Measurements from ENCODE around the gene NCKAP5.

The NCKAP5 gene

DNA sequence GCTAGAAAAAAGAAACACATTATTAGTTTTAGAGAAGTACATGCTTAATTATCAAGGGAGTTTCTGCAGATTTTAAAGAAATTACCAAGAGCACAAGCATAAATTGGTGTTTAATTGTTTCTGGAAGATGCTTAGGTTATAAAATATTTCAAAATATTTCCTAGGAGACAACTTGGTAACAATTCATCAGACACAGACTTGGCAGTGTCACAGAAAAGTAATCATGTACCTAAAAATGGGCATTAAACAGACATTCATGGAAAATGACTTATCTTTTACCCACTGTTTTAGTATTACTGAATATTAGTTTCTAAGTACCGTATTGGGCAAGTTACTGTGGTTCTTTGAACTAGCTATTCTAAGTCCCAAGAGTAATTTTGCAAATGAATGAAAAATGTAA lies 469.5 kb downstream of the NCKAP5 start:
- CTCF ChIA-PET, result no interaction called here
- DNase-seq (ENCODE audit: extremely low spot score), result no peak
- POLR2A ChIA-PET, result no interaction called here
- TF ChIP-seq FOXK2 (IDR thresholded peaks at IDR 0.05), result no peak
- TF ChIP-seq FOXA1 (IDR thresholded peaks at IDR 0.05), result no peak
- no peak for TF ChIP-seq L3MBTL2 (conservative IDR thresholded peaks at IDR 0.05)
- TF ChIP-seq SP1 (IDR thresholded peaks at IDR 0.05), result no peak
- TF ChIP-seq ZNF384 (IDR thresholded peaks at IDR 0.05), result no peak
- TF ChIP-seq, protein P1, sequence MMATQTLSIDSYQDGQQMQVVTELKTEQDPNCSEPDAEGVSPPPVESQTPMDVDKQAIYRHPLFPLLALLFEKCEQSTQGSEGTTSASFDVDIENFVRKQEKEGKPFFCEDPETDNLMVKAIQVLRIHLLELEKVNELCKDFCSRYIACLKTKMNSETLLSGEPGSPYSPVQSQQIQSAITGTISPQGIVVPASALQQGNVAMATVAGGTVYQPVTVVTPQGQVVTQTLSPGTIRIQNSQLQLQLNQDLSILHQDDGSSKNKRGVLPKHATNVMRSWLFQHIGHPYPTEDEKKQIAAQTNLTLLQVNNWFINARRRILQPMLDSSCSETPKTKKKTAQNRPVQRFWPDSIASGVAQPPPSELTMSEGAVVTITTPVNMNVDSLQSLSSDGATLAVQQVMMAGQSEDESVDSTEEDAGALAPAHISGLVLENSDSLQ (IDR thresholded peaks at IDR 0.05), result no peak
- TF ChIP-seq ELF4 (IDR thresholded peaks at IDR 0.05), result no peak
- TF ChIP-seq CTBP1 (IDR thresholded peaks at IDR 0.05; ENCODE audit: borderline replicate concordance), result no peak
- TF ChIP-seq FOXM1 (IDR thresholded peaks at IDR 0.05; ENCODE audit: borderline replicate concordance), result no peak
- no peak for TF ChIP-seq HDGF (IDR thresholded peaks at IDR 0.05; ENCODE audit: borderline replicate concordance)

DNA sequence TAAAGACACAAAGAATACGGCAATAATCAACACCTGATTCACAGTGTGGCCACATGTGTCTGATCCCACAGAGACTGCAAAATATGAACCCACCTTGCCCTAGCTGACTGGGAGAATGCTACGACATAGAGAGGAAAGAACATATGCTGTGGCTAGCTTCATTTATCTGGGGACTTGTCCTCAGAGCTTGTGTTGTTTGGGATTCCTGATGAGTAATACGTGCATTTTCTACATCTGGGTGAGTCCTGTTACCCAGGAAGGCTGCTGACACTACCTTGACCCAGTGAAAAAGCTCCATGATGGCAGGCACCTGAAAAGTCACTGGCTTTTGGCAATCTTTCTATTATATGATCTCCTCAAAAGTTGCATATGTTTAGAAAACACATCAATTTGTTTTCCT lies 470.6 kb downstream of the NCKAP5 start:
- CTCF ChIA-PET, result no interaction called here
- no peak for TF ChIP-seq CTBP1 (IDR thresholded peaks at IDR 0.05; ENCODE audit: borderline replicate concordance)
- no peak for TF ChIP-seq SUZ12 (IDR thresholded peaks at IDR 0.05)
- POLR2A ChIA-PET, result no interaction called here
- no peak for DNase-seq (ENCODE audit: extremely low spot score)

DNA sequence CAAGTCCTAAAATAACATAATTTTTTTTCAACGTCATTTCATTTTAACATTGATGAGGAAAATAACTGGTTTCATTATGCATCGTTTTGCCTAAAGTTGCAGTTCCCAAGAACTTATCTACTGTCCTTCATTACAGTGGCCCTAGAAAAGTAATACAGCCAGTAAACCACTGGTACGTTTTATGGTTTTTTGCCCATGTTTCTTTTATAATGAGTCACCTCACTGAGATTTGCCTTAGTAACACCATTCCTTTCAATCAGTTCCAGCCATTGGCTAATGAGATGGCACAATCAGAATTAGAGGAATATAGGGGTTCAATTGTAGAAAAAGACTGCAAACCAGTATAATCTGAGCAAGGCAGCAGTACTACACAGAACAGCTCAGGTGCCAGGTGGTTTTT lies 475.7 kb downstream of the NCKAP5 start:
- ChIA-PET CTCF (no interaction called here), POLR2A (no interaction called here)
- TF ChIP-seq L3MBTL2 (conservative IDR thresholded peaks at IDR 0.05), result no peak
- TF ChIP-seq NFRKB (IDR thresholded peaks at IDR 0.05), result no peak
- no peak for TF ChIP-seq ZNF384 (IDR thresholded peaks at IDR 0.05)
- no peak for TF ChIP-seq CTBP1 (IDR thresholded peaks at IDR 0.05; ENCODE audit: borderline replicate concordance)
- TF ChIP-seq FOXM1 (IDR thresholded peaks at IDR 0.05; ENCODE audit: borderline replicate concordance), result no peak
- no peak for TF ChIP-seq ARNT (IDR thresholded peaks at IDR 0.05)
- no peak for TF ChIP-seq SP1 (IDR thresholded peaks at IDR 0.05)
- no peak for TF ChIP-seq ELF4 (IDR thresholded peaks at IDR 0.05)
- TF ChIP-seq, protein P1 (IDR thresholded peaks at IDR 0.05), result no peak
- TF ChIP-seq FOXA1 (IDR thresholded peaks at IDR 0.05), result no peak
- no peak for TF ChIP-seq HDGF (IDR thresholded peaks at IDR 0.05; ENCODE audit: borderline replicate concordance)
- TF ChIP-seq BHLHE40 (IDR thresholded peaks at IDR 0.05; ENCODE audit: borderline replicate concordance), result no peak
- TF ChIP-seq SUZ12 (IDR thresholded peaks at IDR 0.05), result no peak
- no peak for TF ChIP-seq FOXK2 (IDR thresholded peaks at IDR 0.05)
- TF ChIP-seq LEF1 (IDR thresholded peaks at IDR 0.05; ENCODE audit: borderline replicate concordance), result no peak
- TF ChIP-seq TARDBP (IDR thresholded peaks at IDR 0.05), result no peak
- DNase-seq (ENCODE audit: extremely low spot score), result no peak

DNA sequence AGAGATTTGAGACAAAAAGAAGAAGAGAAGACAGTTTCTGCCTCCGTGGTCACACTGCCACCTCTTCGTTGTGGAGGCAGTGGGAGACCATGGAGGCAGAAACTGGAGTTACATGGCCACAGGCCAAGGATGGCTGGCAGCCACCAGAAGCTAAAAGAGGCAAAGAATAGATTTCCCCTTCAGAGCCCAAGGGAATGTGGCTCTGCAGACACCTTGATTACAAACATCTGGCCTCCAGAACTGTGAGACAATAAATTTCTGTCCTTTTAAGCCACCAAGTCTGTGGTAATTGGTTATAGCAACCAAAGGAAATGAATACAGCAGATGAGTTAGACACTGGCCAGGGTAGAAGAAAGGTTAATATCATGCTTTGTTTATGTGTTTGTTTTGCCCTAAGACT lies 477.9 kb downstream of the NCKAP5 start:
- DNase-seq (ENCODE audit: extremely low spot score), result no peak
- no peak for TF ChIP-seq FOXA1 (IDR thresholded peaks at IDR 0.05)
- TF ChIP-seq FOXM1 (IDR thresholded peaks at IDR 0.05; ENCODE audit: borderline replicate concordance), result no peak
- no peak for TF ChIP-seq TARDBP (IDR thresholded peaks at IDR 0.05)
- no peak for TF ChIP-seq HDGF (IDR thresholded peaks at IDR 0.05; ENCODE audit: borderline replicate concordance)
- TF ChIP-seq SP1 (IDR thresholded peaks at IDR 0.05), result no peak
- TF ChIP-seq SUZ12 (IDR thresholded peaks at IDR 0.05), result no peak
- TF ChIP-seq NFRKB (IDR thresholded peaks at IDR 0.05), result no peak
- TF ChIP-seq, protein P1 (IDR thresholded peaks at IDR 0.05), result no peak
- TF ChIP-seq L3MBTL2 (conservative IDR thresholded peaks at IDR 0.05), result no peak
- TF ChIP-seq BHLHE40 (IDR thresholded peaks at IDR 0.05; ENCODE audit: borderline replicate concordance), result no peak
- TF ChIP-seq ZNF384 (IDR thresholded peaks at IDR 0.05), result no peak
- TF ChIP-seq FOXK2 (IDR thresholded peaks at IDR 0.05), result no peak
- no peak for TF ChIP-seq ELF4 (IDR thresholded peaks at IDR 0.05)
- TF ChIP-seq CTBP1 (IDR thresholded peaks at IDR 0.05; ENCODE audit: borderline replicate concordance), result no peak
- TF ChIP-seq ARNT (IDR thresholded peaks at IDR 0.05), result no peak
- no peak for TF ChIP-seq LEF1 (IDR thresholded peaks at IDR 0.05; ENCODE audit: borderline replicate concordance)
- POLR2A ChIA-PET, result interaction anchor here (0.8 kb wide), 1 partner anchor 204 kb away, joined by 3 read pairs; no protein-coding TSS in a partner anchor
- CTCF ChIA-PET, result no interaction called here

DNA sequence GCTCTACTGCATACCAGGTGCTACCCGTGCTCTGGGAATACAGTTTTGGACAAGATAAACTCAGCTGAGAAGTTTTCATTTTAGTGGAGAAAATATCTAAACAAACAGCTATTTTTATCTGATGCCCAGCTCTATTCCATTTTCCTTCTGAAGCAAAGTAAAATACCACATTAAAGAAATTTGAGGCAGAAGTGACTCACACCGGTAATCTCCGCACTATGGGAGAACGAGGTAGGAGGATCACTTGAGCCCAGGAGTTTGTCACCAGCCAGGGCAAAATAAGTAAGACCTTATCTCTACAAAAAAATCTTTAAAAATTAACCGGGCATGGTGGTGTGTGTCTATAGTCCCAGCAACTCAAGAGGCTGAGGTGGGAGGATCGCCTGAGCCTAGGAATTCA lies 482.1 kb downstream of the NCKAP5 start:
- ChIA-PET CTCF (no interaction called here), POLR2A (no interaction called here)
- TF ChIP-seq L3MBTL2 (conservative IDR thresholded peaks at IDR 0.05) (no peak), TARDBP (IDR thresholded peaks at IDR 0.05) (no peak), ELF4 (IDR thresholded peaks at IDR 0.05) (no peak), CTBP1 (IDR thresholded peaks at IDR 0.05; ENCODE audit: borderline replicate concordance) (no peak), HDGF (IDR thresholded peaks at IDR 0.05; ENCODE audit: borderline replicate concordance) (no peak), SUZ12 (IDR thresholded peaks at IDR 0.05) (no peak), FOXM1 (IDR thresholded peaks at IDR 0.05; ENCODE audit: borderline replicate concordance) (no peak), ZNF384 (IDR thresholded peaks at IDR 0.05) (no peak), FOXK2 (IDR thresholded peaks at IDR 0.05) (no peak), BHLHE40 (IDR thresholded peaks at IDR 0.05; ENCODE audit: borderline replicate concordance) (no peak)
- TF ChIP-seq, protein P1 (IDR thresholded peaks at IDR 0.05), result no peak
- DNase-seq (ENCODE audit: extremely low spot score), result no peak

DNA sequence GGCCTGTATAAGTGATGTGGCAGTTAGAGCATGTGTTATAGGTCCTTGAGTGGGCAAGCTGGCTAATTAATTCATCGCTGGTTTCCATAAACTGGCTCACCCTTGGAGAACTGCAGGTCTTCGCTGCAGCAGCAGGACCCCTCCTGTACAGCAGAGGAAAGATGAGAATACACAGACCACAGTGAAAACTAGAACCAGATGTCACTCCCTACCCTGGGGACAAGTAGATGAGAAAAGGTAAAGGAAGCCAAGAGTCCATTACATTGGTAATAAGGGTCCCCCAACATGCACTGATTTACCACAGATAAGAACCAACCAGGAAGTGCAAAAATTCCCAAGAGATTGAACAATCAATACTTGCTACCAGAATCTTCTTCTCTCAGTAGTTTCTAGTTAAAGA lies 482.6 kb downstream of the NCKAP5 start:
- ChIA-PET CTCF (no interaction called here), POLR2A (no interaction called here)
- TF ChIP-seq TARDBP (IDR thresholded peaks at IDR 0.05) (no peak), SP1 (IDR thresholded peaks at IDR 0.05) (no peak), ZNF384 (IDR thresholded peaks at IDR 0.05) (no peak), BHLHE40 (IDR thresholded peaks at IDR 0.05; ENCODE audit: borderline replicate concordance) (no peak), LEF1 (IDR thresholded peaks at IDR 0.05; ENCODE audit: borderline replicate concordance) (no peak), FOXA1 (IDR thresholded peaks at IDR 0.05) (no peak), FOXK2 (IDR thresholded peaks at IDR 0.05) (no peak), SUZ12 (IDR thresholded peaks at IDR 0.05) (no peak), L3MBTL2 (conservative IDR thresholded peaks at IDR 0.05) (no peak), HDGF (IDR thresholded peaks at IDR 0.05; ENCODE audit: borderline replicate concordance) (no peak), NFRKB (IDR thresholded peaks at IDR 0.05) (no peak), ELF4 (IDR thresholded peaks at IDR 0.05) (no peak), ARNT (IDR thresholded peaks at IDR 0.05) (no peak), CTBP1 (IDR thresholded peaks at IDR 0.05; ENCODE audit: borderline replicate concordance) (no peak), FOXM1 (IDR thresholded peaks at IDR 0.05; ENCODE audit: borderline replicate concordance) (no peak)
- TF ChIP-seq, protein P1 (IDR thresholded peaks at IDR 0.05), result no peak
- no peak for DNase-seq (ENCODE audit: extremely low spot score)

Data from HEK293T (cell line).